GM19328 (cell line): ENCODE data around the gene RILP.
A peak's percentile ranks its signal among the peaks of the same experiment; 100 is the strongest.

Experiments used
- ATAC-seq: cut with Tn5 transposase; IDR thresholded peaks from one replicate; pipeline ENCODE4 v1.9.1; 2021; ENCODE audit warnings: mild to moderate bottlenecking, moderate library complexity; ENCODE audit not compliant: unreplicated experiment

RILP gene

GRCh38 chr17:1629504-1630310 is 20.0 kb downstream of the RILP start:
- no peak for ATAC-seq

GRCh38 chr17:1628856-1629503 is 20.7 kb downstream of the RILP start:
- ATAC-seq = peak; percentile 36

- peak; percentile 58 for ATAC-seq
Measured at GRCh38 chr17:1627982-1628855, 21.4 kb downstream of the RILP start, which contains the start of gene SLC43A2. Gene SLC43A2, minus strand, starts transcription at chr17:1628834. Its CDS starts 960 bp downstream, at chr17:1627874.

DNA sequence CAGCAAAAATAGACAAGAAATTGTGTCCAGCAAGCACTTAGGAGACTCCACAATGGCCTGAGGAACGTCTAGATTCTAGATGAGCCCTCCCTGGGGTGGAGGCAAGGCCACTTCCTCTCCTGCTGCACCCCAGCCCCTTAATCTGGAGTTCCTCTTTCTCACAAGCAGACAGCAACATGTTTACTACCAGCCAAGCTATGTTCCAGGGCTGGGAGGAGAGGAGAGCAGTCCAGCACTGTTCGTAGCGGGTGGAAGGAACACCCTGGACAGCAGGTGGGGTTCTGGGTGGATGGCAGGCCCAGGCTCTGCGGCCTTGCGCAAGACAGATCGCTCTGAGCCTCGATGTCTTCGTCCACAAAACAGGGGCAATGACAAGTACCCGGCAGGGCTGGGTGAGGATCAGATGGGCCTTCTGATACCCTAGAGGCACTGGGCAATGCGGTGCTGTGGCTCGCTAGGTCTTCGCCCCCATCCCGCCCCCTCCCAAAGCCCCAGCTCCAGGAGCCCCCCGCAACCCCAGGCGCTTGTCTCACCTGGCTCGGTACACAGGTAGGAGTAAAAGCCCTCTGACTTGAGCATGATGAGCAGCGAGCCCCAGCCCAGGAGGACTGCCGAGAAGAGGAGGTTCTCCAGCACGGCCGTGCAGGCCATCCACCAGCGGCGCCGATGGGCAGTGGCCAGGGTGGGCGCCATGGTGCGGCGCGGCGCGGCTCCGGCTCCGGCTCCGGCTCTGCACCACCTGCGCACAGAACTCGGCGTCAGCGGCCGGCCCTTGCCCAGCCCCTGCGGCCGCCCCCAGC is 22.3 kb downstream of the RILP start:
- ATAC-seq = no peak

- no peak for ATAC-seq
Measured at GRCh38 chr17:1626333-1626732, 23.3 kb downstream of the RILP start.

DNA sequence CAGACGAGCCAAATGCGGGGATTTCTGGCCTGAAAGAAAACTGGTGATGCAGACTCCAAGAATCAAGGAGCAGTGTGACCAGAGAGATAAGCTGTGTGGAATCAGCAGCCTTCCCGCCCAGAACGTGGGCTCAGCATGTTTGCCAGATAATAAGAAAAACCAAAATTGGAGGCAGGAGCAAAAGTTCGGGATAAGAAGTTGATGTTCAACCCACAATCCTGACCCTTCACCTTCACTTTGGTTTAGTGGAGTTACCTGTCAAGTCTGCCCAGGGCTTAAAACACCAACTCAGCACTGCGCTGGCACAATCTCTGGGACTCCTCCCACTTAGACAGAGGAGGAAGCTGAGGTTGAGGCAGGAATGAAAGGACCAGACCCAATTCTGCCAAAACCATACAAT is 24.1 kb downstream of the RILP start:
- ATAC-seq = no peak

DNA sequence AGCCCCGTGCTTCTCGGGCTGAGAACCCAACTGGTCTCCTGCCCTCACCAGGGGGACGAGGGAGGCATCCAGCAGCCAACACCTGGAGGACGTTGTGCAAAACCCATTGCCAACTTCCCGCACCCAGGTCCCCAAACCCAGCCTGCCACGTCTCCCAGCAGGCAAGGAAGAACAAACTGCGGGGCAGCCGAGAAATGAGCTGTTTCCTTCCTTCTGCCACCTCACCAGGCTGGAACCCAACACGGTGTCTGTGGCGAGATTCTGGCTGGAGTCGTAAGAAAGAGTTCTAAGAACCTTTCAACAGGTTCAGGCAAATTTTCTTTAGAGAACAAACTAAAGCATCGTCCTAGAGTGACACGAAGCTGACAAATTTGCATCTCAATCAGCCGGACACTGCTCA is 24.6 kb downstream of the RILP start:
- no peak for ATAC-seq

GRCh38 chr17:1624650-1625049 is 25.0 kb downstream of the RILP start:
- no peak for ATAC-seq

GRCh38 chr17:1623057-1623630 is 26.5 kb downstream of the RILP start:
- no peak for ATAC-seq

- no peak for ATAC-seq
Measured at GRCh38 chr17:1621273-1621954, 28.3 kb downstream of the RILP start.

GRCh38 chr17:1620486-1620885 is 29.2 kb downstream of the RILP start:
- ATAC-seq = no peak

DNA sequence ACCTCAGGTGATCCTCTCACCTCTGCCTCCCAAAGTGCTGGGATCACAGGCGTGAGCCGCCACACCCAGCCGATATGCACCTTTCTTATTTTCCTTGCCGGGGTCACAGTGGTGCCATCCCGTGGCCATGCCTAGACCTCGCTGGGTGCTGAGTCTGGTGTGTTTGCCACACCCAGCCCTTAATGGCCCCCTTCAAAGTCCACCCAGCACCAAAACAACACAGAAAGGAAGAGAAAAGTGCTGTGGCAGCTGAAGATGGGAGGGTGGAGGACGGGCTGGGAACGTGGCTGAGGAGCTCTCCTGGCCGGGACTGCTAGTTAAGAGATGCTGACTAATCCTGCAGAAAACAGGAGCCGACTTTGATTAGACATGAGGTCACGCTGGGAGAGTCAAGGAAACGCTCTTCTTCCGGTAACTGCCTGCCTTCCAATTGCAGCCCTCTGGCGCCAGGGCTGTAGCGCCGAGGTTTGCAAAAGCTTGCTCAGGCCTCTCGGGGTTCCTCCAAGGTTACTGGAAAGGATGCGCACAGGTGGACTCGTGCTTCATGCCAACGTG is 32.0 kb downstream of the RILP start:
- no peak for ATAC-seq

GRCh38 chr17:1616101-1616500 is 33.6 kb downstream of the RILP start:
- no peak for ATAC-seq

DNA sequence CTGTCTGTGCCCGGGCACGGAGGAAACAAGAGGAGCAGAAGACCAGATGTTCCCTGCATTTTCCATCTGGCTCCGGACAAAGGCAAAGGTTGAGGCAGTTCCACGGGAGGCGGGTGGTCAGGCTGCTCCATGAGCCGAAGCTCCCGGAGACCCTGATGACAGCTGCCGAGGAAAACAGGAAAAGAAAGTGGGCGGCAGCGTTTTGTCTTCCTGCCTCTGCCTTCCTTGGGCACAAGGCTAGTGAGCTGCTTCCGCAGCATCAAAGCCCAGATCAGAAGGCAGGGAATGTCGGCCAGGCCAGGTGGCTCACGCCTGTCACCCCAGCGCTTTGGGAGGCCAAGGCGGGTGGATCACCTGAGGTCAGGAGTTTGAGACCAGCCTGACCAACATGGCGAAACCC is 37.3 kb downstream of the RILP start:
- ATAC-seq = no peak

DNA sequence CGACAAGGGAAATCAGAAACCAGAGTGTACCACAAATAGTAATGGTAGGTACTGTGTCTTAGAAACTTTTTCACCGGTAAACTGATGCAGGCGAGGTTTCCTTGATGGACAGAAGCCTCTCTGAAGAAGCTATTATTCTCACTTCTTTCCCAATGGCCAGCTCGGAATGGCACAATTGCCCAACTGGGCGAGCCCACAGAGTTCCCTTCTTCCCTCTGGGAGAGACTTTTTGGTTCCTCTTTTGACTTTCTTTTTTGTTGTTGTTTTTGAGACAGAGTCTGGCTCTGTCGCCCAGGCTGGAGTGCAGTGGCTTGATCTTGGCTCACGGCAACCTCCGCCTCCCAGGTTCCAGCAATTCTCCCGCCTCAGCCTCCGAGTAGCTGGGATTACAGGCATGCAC is 38.0 kb downstream of the RILP start:
- no peak for ATAC-seq

DNA sequence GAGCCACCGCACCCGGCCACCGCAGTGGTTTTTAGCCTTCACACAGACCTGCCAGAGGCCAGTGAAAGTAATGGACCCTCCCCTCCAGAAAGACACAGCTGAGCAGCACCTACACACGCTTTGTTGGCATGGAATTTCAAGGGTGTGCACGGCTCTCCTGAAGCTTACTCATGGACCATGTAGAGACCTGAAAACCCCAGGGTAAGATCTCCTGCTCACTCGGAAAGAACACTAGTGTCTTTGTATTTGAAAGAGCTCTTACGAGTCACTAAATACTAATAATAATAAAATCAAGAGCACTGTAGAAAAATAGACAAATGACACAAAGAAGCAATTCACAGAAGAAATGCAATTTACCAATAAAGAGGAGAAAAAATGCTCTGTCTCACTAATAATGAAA is 41.0 kb downstream of the RILP start:
- no peak for ATAC-seq

GRCh38 chr17:1607971-1608320 is 41.7 kb downstream of the RILP start:
- no peak for ATAC-seq

DNA sequence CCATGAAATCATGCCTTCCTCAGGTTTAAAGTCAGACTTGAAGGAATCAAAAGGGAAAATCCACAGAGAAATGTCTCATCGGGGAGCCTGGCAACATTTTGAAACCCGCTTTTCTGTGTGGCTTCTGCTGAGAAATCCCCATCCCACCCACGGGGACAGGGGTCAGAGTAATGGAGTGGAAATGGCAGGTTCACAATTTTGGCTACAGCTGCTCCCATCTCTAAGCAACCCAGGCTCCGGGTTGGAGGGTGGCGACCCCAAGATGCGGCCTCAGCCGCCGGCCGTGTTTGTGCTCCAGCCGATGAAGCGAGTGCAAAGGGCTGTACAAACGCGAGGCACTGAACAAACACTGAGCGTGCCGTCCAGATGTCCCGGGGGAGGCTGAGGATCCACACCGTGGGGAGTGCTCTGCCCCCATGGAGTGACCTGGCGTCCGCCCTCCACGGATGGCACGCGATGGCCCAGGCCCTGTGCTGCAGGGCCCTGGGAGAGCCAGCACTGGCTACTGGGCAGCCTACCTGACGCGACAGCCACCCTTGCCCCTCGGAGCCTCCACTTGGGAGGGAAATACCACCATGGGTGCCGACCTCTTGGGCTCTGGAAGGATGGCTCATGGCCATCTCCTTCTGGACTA is 43.2 kb downstream of the RILP start:
- ATAC-seq = no peak
